Measurements from ENCODE around the gene PRSS8. TPM values are rescaled to one million over a fixed set of nuclear protein-coding genes. Genes with fewer than 3 reads are reported as not detected.

The PRSS8 gene
- total RNA-seq, 4 donors from 2014 or later = 0.31 to 2.6 (median 2.6) TPM; not detected in 1

GRCh38 chr16:31120129-31120528 lies 15.4 kb downstream of the PRSS8 start:
- TF ChIP-seq, protein P1, sequence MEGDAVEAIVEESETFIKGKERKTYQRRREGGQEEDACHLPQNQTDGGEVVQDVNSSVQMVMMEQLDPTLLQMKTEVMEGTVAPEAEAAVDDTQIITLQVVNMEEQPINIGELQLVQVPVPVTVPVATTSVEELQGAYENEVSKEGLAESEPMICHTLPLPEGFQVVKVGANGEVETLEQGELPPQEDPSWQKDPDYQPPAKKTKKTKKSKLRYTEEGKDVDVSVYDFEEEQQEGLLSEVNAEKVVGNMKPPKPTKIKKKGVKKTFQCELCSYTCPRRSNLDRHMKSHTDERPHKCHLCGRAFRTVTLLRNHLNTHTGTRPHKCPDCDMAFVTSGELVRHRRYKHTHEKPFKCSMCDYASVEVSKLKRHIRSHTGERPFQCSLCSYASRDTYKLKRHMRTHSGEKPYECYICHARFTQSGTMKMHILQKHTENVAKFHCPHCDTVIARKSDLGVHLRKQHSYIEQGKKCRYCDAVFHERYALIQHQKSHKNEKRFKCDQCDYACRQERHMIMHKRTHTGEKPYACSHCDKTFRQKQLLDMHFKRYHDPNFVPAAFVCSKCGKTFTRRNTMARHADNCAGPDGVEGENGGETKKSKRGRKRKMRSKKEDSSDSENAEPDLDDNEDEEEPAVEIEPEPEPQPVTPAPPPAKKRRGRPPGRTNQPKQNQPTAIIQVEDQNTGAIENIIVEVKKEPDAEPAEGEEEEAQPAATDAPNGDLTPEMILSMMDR (IDR thresholded peaks at IDR 0.05) = no peak

GRCh38 chr16:31118223-31119155 lies 17.0 kb downstream of the PRSS8 start:
- TF ChIP-seq, protein P1 (IDR thresholded peaks at IDR 0.05) = no peak
- DNase-seq (ENCODE audit: low spot score) (no peak), ATAC-seq (ENCODE audit: low FRiP score) (peak; percentile 69)

More at GRCh38 chr16:31120129-31120528, 15.4 kb downstream of the PRSS8 start:
- no peak for ATAC-seq (ENCODE audit: low FRiP score)
- no peak for DNase-seq (ENCODE audit: low spot score)

GRCh38 chr16:31117384-31118222 lies 17.9 kb downstream of the PRSS8 start, which contains the start of gene KAT8:
KAT8 (plus strand) TSS chr16:31117664; CDS start chr16:31117682, 18 bp downstream.
- TF ChIP-seq, protein P1 (IDR thresholded peaks at IDR 0.05) = no peak
- peak; percentile 95 for ATAC-seq (ENCODE audit: low FRiP score)
- DNase-seq (ENCODE audit: low spot score) = peak; percentile 97

DNA sequence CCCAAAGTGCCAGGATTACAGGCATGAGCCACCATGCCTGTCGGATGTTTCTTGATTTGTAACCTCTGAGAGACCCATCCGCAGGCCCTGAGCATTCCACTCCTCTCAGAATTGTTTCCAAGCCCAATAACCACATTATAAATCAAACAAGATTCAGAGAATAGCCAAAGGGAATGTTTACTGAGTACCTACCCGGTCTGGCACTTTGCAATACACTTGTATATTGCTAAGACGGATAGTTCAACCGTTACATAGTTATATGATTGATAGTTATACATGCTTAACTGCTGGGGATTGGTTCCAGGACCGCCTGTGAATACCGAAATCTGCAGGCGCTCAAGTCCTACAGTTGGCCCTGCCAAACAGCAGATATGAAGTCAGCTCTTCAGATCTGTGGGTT lies 21.1 kb downstream of the PRSS8 start:
- DNase-seq (ENCODE audit: low spot score) = no peak
- TF ChIP-seq, protein P1 (IDR thresholded peaks at IDR 0.05) = no peak
- no peak for ATAC-seq (ENCODE audit: low FRiP score)

GRCh38 chr16:31113121-31114120 lies 22.1 kb downstream of the PRSS8 start:
- ATAC-seq (ENCODE audit: low FRiP score) (no peak), DNase-seq (ENCODE audit: low spot score) (no peak)
- TF ChIP-seq, protein P1 (IDR thresholded peaks at IDR 0.05) = no peak

DNA sequence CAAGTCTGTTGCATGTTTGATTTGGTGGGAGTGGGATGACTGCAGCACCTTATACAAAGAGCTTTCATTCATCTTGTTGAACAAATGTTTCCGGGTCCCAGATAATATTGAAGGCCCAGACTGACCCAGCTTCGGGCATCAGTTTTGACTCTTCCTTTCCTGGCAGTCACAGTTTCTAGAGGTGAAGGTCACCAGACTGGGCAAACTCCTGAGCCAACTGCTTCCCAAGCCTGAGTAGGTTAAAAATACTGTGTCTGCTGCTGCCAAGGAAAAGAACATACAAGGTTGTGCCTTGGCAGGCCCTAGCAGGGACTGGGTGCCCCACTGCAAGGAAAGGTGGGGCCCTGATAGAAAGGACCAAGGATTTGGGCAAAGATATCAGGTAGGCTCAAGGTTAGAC lies 22.8 kb downstream of the PRSS8 start:
- TF ChIP-seq, protein P1 (IDR thresholded peaks at IDR 0.05) = no peak
- DNase-seq (ENCODE audit: low spot score) (no peak), ATAC-seq (ENCODE audit: low FRiP score) (no peak)
